Amygdala (tissue), 56 donors: ENCODE results near the gene ADAP1.

ENCODE experiments used
- DNase-seq, 56 donors: peaks; one replicate each; lab custom pipeline; 2025; lab: John Stamatoyannopoulos, UW

Gene ADAP1

GRCh38 chr7:990352-990932, 36.0 kb upstream of the ADAP1 start:
- DNase-seq, result no peak

- DNase-seq, result no peak
These were observed 34.6 kb upstream of the ADAP1 start for GRCh38 chr7:988963-989529.

- DNase-seq, result no peak
These were observed 34.0 kb upstream of the ADAP1 start for GRCh38 chr7:988426-988911.

- DNase-seq, result no peak
These were observed 33.4 kb upstream of the ADAP1 start for GRCh38 chr7:987909-988308.

GRCh38 chr7:986766-987751, 32.6 kb upstream of the ADAP1 start:
- no peak for DNase-seq

- no peak for DNase-seq
These were observed 31.6 kb upstream of the ADAP1 start for GRCh38 chr7:985915-986741.

GRCh38 chr7:985127-985416, 30.6 kb upstream of the ADAP1 start:
- no peak for DNase-seq

GRCh38 chr7:984361-985126, 30.1 kb upstream of the ADAP1 start:
- no peak for DNase-seq

GRCh38 chr7:983616-984071, 29.2 kb upstream of the ADAP1 start:
- no peak for DNase-seq

- DNase-seq, result no peak
These were observed 28.6 kb upstream of the ADAP1 start, which contains the start of gene CYP2W1 for GRCh38 chr7:983004-983615. Gene CYP2W1, plus strand, starts transcription at chr7:983181. Its CDS starts 31 bp downstream, at chr7:983212.

GRCh38 chr7:982511-983003, 28.1 kb upstream of the ADAP1 start:
- DNase-seq, result no peak

- DNase-seq, result no peak
These were observed 27.5 kb upstream of the ADAP1 start for GRCh38 chr7:981793-982510.

GRCh38 chr7:979886-980571, 25.5 kb upstream of the ADAP1 start:
- peak in 1 of 56 donors; percentile 39 for DNase-seq

GRCh38 chr7:979151-979550, 24.7 kb upstream of the ADAP1 start:
- no peak for DNase-seq

- DNase-seq, result no peak
These were observed 24.1 kb upstream of the ADAP1 start for GRCh38 chr7:978416-979091.

- no peak for DNase-seq
These were observed 23.5 kb upstream of the ADAP1 start for GRCh38 chr7:978049-978346.

GRCh38 chr7:977326-978048, 23.0 kb upstream of the ADAP1 start:
- peak in 46 of 56 donors; percentile 9 to 88 (median 60) for DNase-seq
